CD4-positive, alpha-beta T cell treated with Interleukin-6 at 100 ng/mL for 8 hours (primary cell): Measurements from ENCODE around the gene USP17L17.
"Not testable (repeated sequence)": the region's sequence is repeated elsewhere in the genome, so short reads cannot be mapped to it uniquely, and the experiment has no call there.

Experiments used
- DNase-seq: peaks from one replicate; pipeline ENCODE4 v3.0.0-alpha.2; 2020; ENCODE audit warnings: mixed read lengths, low spot score

Gene USP17L17

GRCh38 chr4:9243579-9243978, at the start of gene USP17L17:
Gene USP17L17 (plus strand): TSS chr4:9243879. CDS start chr4:9243879, 0 bp downstream.
- DNase-seq: not testable (repeated sequence)

DNA sequence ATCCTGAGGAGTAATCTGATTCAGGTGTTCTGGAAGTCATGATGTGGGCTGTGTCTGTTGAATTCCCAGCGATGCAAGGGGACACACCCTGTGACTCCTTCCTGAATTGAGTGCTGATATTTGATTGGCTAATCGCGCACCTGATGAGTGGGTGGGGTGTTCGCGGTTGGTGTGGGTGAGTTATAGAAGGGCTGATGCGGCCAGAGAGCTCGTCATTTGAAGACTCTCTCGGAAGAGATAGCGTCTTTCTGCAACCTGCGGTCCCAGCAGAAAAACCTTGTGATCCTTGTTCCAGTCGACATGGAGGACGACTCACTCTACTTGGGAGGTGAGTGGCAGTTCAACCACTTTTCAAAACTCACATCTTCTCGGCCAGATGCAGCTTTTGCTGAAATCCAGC, 33.3 kb upstream of the USP17L17 start, which contains the start of gene USP17L10:
TSS of gene USP17L10 (plus strand) at position 301 of the 400 bp plus-strand sequence. CDS start at position 301, 0 bp downstream.
- not testable (repeated sequence) for DNase-seq

GRCh38 chr4:9214701-9215100, 29.0 kb upstream of the USP17L17 start:
- not testable (repeated sequence) for DNase-seq

GRCh38 chr4:9215105-9215504, 28.6 kb upstream of the USP17L17 start, which contains the start of gene USP17L11:
Gene USP17L11 (plus strand): TSS chr4:9215405. CDS start chr4:9215405, 0 bp downstream.
- DNase-seq: not testable (repeated sequence)

GRCh38 chr4:9219852-9220251, 23.8 kb upstream of the USP17L17 start, which contains the start of gene USP17L12:
Gene USP17L12 (plus strand): TSS chr4:9220152. CDS start chr4:9220152, 0 bp downstream.
- not testable (repeated sequence) for DNase-seq

DNA sequence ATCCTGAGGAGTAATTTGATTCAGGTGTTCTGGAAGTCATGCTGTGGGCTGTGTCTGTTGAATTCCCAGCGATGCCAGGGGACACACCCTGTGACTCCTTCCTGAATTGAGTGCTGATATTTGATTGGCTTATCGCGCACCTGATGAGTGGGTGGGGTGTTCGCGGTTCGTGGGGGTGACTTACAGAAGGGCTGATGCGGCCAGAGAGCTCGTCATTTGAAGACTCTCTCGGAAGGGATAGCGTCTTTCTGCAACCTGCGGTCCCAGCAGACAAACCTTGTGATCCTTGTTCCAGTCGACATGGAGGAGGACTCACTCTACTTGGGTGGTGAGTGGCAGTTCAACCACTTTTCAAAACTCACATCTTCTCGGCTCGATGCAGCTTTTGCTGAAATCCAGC, 19.1 kb upstream of the USP17L17 start, which contains the start of gene USP17L13:
TSS of gene USP17L13 (plus strand) at position 301 of the 400 bp plus-strand sequence. CDS start at position 301, 0 bp downstream.
- DNase-seq: not testable (repeated sequence)

DNA sequence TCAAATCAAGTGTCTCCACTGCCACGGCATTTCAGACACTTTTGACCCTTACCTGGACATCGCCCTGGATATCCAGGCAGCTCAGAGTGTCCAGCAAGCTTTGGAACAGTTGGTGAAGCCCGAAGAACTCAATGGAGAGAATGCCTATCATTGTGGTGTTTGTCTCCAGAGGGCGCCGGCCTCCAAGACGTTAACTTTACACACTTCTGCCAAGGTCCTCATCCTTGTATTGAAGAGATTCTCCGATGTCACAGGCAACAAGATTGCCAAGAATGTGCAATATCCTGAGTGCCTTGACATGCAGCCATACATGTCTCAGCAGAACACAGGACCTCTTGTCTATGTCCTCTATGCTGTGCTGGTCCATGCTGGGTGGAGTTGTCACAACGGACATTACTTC, 13.4 kb upstream of the USP17L17 start:
- not testable (repeated sequence) for DNase-seq

- not testable (repeated sequence) for DNase-seq
These were observed 9.6 kb upstream of the USP17L17 start, which contains the start of gene USP17L15 for GRCh38 chr4:9234085-9234484. Gene USP17L15 (plus strand): TSS chr4:9234385. CDS start chr4:9234385, 0 bp downstream.

GRCh38 chr4:9238461-9238860, 5.2 kb upstream of the USP17L17 start:
- DNase-seq: peak; percentile 0

DNA sequence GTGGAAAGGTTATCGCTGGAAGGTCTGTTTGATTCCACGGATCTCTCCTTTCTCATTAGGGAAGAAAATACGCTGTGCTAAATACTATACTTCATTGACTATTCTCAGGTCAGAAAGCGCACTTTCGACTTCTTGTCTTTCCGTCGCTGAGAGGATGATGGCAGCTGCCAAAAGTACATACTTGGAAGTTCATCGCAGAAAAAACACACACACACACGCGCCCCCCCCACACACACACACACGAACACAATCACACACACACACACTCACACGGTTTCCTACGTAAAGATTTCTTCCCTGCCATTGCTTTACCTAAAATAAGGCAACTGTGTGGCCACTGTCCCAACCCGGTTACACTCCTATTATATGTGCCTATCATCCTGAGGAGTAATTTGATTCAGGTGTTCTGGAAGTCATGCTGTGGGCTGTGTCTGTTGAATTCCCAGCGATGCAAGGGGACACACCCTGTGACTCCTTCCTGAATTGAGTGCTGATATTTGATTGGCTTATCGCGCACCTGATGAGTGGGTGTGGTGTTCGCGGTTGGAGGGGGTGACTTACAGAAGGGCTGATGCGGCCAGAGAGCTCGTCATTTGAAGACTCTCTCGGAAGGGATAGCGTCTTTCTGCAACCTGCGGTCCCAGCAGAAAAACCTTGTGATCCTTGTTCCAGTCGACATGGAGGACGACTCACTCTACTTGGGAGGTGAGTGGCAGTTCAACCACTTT, 4.4 kb downstream of the USP17L17 start, which contains the start of gene USP17L18:
TSS of gene USP17L18 (plus strand) at position 678 of the 728 bp plus-strand sequence. CDS start at position 678, 0 bp downstream.
- peak; percentile 0 for DNase-seq

GRCh38 chr4:9253078-9253477, 9.4 kb downstream of the USP17L17 start, which contains the start of gene USP17L19:
Gene USP17L19 (plus strand): TSS chr4:9253378. CDS start chr4:9253378, 0 bp downstream.
- not testable (repeated sequence) for DNase-seq

- DNase-seq: not testable (repeated sequence)
These were observed 14.1 kb downstream of the USP17L17 start, which contains the start of gene USP17L20 for GRCh38 chr4:9257824-9258223. Gene USP17L20 (plus strand): TSS chr4:9258124. CDS start chr4:9258124, 0 bp downstream.

DNA sequence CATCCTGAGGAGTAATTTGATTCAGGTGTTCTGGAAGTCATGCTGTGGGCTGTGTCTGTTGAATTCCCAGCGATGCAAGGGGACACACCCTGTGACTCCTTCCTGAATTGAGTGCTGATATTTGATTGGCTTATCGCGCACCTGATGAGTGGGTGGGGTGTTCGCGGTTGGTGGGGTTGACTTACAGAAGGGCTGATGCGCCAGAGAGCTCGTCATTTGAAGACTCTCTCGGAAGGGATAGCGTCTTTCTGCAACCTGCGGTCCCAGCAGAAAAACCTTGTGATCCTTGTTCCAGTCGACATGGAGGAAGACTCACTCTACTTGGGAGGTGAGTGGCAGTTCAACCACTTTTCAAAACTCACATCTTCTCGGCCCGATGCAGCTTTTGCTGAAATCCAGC, 18.9 kb downstream of the USP17L17 start, which contains the start of gene USP17L21:
TSS of gene USP17L21 (plus strand) at position 301 of the 400 bp plus-strand sequence. CDS start at position 301, 0 bp downstream.
- DNase-seq: not testable (repeated sequence)

DNA sequence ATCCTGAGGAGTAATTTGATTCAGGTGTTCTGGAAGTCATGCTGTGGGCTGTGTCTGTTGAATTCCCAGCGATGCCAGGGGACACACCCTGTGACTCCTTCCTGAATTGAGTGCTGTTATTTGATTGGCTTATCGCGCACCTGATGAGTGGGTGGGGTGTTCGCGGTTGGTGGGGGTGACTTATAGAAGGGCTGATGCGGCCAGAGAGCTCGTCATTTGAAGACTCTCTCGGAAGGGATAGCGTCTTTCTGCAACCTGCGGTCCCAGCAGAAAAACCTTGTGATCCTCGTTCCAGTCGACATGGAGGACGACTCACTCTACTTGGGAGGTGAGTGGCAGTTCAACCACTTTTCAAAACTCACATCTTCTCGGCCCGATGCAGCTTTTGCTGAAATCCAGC, 23.6 kb downstream of the USP17L17 start, which contains the start of gene USP17L22:
TSS of gene USP17L22 (plus strand) at position 301 of the 400 bp plus-strand sequence. CDS start at position 301, 0 bp downstream.
- DNase-seq: not testable (repeated sequence)

GRCh38 chr4:9271719-9272118, 28.0 kb downstream of the USP17L17 start:
- not testable (repeated sequence) for DNase-seq
